ENCODE results near the gene SRCAP.
A peak's percentile ranks its signal among the peaks of the same experiment; 100 is the strongest.

Gene SRCAP

GRCh38 chr16:30698816-30699614 is at the start of gene SRCAP:
Gene SRCAP, plus strand, starts transcription at chr16:30699171. Its CDS starts 1,654 bp downstream, at chr16:30700825.
- peak within 1 kb of the TSS; percentile 92 for H3K4me3 ChIP-seq (ENCODE audit: low read length)

DNA sequence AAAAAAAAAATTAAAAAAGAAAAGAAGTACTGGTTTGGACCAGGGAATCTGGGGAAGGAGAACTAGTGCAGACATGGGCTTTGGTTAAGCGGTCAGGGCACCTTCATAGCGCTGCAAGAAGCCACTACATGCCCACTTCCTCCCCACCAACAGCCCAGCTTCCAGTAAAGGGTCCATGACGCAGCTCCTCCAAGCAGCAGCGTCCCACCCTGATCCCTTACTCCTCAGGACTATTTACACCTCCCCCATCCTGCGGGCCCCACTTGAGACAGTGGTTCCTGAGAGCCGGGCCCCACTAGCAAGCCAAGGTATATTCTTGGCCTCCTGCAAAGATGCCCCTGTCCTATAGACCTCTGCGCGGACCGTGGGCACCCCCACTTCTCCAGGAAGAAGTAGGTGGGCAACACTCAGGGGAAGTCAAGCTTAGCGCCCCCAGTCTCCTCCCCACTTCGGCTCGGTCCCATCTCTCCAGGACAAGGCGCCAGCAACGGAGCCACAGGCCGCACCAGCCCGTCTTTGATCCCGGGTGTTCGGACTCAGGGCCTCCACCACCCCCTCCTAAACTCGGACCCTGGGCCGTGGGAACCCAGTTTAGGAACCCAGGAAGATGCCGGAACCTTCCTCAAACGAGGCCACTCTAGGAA is 49.1 kb upstream of the SRCAP start:
- DNase-seq (ENCODE audit: low read depth), result no peak
- TF ChIP-seq, protein P1, sequence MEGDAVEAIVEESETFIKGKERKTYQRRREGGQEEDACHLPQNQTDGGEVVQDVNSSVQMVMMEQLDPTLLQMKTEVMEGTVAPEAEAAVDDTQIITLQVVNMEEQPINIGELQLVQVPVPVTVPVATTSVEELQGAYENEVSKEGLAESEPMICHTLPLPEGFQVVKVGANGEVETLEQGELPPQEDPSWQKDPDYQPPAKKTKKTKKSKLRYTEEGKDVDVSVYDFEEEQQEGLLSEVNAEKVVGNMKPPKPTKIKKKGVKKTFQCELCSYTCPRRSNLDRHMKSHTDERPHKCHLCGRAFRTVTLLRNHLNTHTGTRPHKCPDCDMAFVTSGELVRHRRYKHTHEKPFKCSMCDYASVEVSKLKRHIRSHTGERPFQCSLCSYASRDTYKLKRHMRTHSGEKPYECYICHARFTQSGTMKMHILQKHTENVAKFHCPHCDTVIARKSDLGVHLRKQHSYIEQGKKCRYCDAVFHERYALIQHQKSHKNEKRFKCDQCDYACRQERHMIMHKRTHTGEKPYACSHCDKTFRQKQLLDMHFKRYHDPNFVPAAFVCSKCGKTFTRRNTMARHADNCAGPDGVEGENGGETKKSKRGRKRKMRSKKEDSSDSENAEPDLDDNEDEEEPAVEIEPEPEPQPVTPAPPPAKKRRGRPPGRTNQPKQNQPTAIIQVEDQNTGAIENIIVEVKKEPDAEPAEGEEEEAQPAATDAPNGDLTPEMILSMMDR (IDR thresholded peaks at IDR 0.05; ENCODE audit: insufficient read depth, low read depth, low read length, missing control alignments), result no peak
- H3K4me3 ChIP-seq (ENCODE audit: low read length), result peak overlapping the region; percentile 83

More at GRCh38 chr16:30698816-30699614, at the start of gene SRCAP:
- peak; percentile 77 for DNase-seq (ENCODE audit: low read depth)
- TF ChIP-seq, protein P1 (IDR thresholded peaks at IDR 0.05; ENCODE audit: insufficient read depth, low read depth, low read length, missing control alignments), result no peak

GRCh38 chr16:30650369-30651123 is 48.4 kb upstream of the SRCAP start, which contains the start of gene PRR14:
Gene PRR14, plus strand, starts transcription at chr16:30650960. Its CDS starts 686 bp downstream, at chr16:30651646.
- peak; percentile 100 for DNase-seq (ENCODE audit: low read depth)
- peak within 1 kb of the TSS; percentile 83 for H3K4me3 ChIP-seq (ENCODE audit: low read length)
- TF ChIP-seq, protein P1 (IDR thresholded peaks at IDR 0.05; ENCODE audit: insufficient read depth, low read depth, low read length, missing control alignments), result peak; percentile 14

- DNase-seq (ENCODE audit: low read depth), result peak; percentile 62
- TF ChIP-seq, protein P1 (IDR thresholded peaks at IDR 0.05; ENCODE audit: insufficient read depth, low read depth, low read length, missing control alignments), result peak; percentile 24
- peak overlapping the region; percentile 83 for H3K4me3 ChIP-seq (ENCODE audit: low read length)
Measured at GRCh38 chr16:30651124-30652004, 47.6 kb upstream of the SRCAP start.

GRCh38 chr16:30652005-30652296 is 47.0 kb upstream of the SRCAP start:
- peak overlapping the region; percentile 83 for H3K4me3 ChIP-seq (ENCODE audit: low read length)
- TF ChIP-seq, protein P1 (IDR thresholded peaks at IDR 0.05; ENCODE audit: insufficient read depth, low read depth, low read length, missing control alignments), result no peak
- DNase-seq (ENCODE audit: low read depth), result no peak

- DNase-seq (ENCODE audit: low read depth), result no peak
- TF ChIP-seq, protein P1 (IDR thresholded peaks at IDR 0.05; ENCODE audit: insufficient read depth, low read depth, low read length, missing control alignments), result no peak
- no peak overlapping the region for H3K4me3 ChIP-seq (ENCODE audit: low read length)
Measured at GRCh38 chr16:30652718-30653117, 46.3 kb upstream of the SRCAP start.

Data from epithelial cell of esophagus (primary cell).